Measurements from ENCODE around the gene GEN1. TPM values are rescaled to one million over a fixed set of nuclear protein-coding genes. Genes with fewer than 3 reads are reported as not detected.

The GEN1 gene
- total and polyA plus RNA-seq, 4 donors: 1.2 to 12.7 (median 7.8) TPM

DNA sequence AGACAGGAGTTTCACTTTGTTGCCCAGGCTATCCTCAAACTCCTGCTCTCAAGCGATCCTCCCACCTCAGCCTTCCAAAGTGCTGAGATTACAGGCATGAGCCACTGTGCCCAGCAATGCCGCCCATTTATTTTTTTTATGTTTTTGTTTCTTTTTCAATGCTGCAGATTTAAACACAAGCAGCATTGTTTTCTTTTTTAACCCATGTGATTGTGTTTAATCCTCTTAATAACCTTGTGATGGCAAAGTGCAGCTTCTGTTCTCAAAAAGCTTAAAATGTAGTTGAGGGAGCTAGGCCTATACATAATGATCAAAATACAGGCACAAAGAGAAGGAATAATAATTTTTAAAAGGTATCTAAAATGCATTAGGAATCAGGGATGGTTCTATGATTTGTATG is 73.8 kb downstream of the GEN1 start:
- H3K9ac ChIP-seq (ENCODE audit: low read depth in 1 of 2, low read length in 2 of 2): no peak overlapping the region
- 90% methylated on average over 2 of the region's 2 CpGs for WGBS
- no peaks in the 10 kb centered on the region for H3K27me3 ChIP-seq (ENCODE audit: control insufficient read depth in 4 of 4, insufficient read depth in 4 of 4, low read length in 3 of 4)
- no peak overlapping the region for H3K4me3 ChIP-seq (ENCODE audit: low read depth in 1 of 3, low read length in 3 of 3)
- no peaks in the 10 kb centered on the region for H3K36me3 ChIP-seq (ENCODE audit: control insufficient read depth in 4 of 4, insufficient read depth in 3 of 4, low read depth in 1 of 4, low read length in 3 of 4)
- DNase-seq (ENCODE audit: low spot score): no peak
- H3K27ac ChIP-seq (ENCODE audit: low read depth in 1 of 2, low read length in 2 of 2): no peak overlapping the region
- TF ChIP-seq EGR1 (IDR thresholded peaks at IDR 0.05; ENCODE audit: low read depth in 2 of 2): no peak
- TF ChIP-seq TAF1 (conservative IDR thresholded peaks at IDR 0.05): no peak
- no peak for TF ChIP-seq JUND (IDR thresholded peaks at IDR 0.05)
- TF ChIP-seq, protein P1, sequence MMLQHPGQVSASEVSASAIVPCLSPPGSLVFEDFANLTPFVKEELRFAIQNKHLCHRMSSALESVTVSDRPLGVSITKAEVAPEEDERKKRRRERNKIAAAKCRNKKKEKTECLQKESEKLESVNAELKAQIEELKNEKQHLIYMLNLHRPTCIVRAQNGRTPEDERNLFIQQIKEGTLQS (IDR thresholded peaks at IDR 0.05): no peak
- no peak for TF ChIP-seq HNF4A (conservative IDR thresholded peaks at IDR 0.05)
- no peak for TF ChIP-seq RXRA (IDR thresholded peaks at IDR 0.05)
- H3K4me1 ChIP-seq (ENCODE audit: control insufficient read depth in 4 of 4, insufficient read depth in 4 of 4, low read length in 3 of 4): peaks cover 0 to 11% (median 5%) of the 10 kb centered on the region in 4 donors
- no peaks in the 10 kb centered on the region for H3K9me3 ChIP-seq (ENCODE audit: control insufficient read depth in 4 of 4, low read length in 3 of 4)

DNA sequence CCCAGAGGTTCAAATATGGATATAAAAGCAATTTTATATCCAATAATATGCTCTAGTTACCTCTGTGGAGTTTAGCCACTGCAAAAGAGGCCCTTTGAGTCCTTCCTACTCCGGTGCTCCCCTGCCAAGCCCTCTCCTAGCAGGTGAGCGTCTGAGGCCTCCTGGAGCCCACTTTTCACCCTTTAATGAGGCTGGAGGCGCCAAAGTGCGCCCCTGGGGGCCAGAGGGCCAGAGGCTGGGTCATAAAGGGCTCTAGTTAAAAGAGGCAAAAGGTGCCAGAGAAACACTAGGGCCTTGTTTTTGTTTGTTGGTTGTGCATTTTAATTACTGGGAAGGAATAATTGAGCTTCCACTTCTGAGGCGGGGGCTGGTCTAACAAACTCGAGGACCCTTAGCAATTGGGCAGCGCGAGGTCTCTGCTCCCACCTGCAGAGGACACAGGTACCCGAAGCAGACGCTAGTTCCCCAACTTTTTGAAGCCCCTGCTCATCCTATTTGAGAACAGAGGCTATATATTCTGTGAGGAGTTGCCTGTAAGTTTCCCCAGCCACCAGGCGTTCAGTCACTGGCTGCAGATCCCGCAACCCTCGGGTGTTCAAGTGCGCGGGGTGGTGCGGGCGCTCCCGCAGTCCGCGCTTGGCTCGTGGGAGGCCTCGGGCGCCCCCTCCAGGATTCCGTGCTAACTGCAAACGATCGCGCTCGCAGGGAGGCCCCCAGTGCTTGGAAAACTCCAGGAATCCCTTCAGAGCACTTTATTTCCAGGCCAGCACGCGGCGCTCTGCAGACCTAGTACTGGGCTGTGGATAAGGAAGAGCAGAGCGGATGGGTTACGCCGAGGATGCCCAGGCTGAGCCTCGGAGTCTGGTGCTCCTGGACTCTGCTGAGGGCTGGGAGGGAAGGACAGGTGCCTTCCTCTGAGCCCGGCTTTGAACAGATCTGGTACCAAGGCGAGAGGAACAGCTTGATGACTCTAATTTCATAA is 76.4 kb downstream of the GEN1 start:
- no peaks in the 10 kb centered on the region for H3K9me3 ChIP-seq (ENCODE audit: control insufficient read depth in 4 of 4, low read length in 3 of 4)
- H3K27me3 ChIP-seq (ENCODE audit: control insufficient read depth in 4 of 4, insufficient read depth in 4 of 4, low read length in 3 of 4): no peaks in the 10 kb centered on the region
- H3K4me3 ChIP-seq (ENCODE audit: low read depth in 1 of 3, low read length in 3 of 3): peak overlapping the region in 2 of 3 donors; percentile 8 to 36
- peaks cover 0 to 11% (median 5%) of the 10 kb centered on the region in 4 donors for H3K4me1 ChIP-seq (ENCODE audit: control insufficient read depth in 4 of 4, insufficient read depth in 4 of 4, low read length in 3 of 4)
- no peaks in the 10 kb centered on the region for H3K36me3 ChIP-seq (ENCODE audit: control insufficient read depth in 4 of 4, insufficient read depth in 3 of 4, low read depth in 1 of 4, low read length in 3 of 4)
- no peak overlapping the region for H3K27ac ChIP-seq (ENCODE audit: low read depth in 1 of 2, low read length in 2 of 2)
- TF ChIP-seq, protein P1 (IDR thresholded peaks at IDR 0.05): no peak
- TF ChIP-seq, protein P2, sequence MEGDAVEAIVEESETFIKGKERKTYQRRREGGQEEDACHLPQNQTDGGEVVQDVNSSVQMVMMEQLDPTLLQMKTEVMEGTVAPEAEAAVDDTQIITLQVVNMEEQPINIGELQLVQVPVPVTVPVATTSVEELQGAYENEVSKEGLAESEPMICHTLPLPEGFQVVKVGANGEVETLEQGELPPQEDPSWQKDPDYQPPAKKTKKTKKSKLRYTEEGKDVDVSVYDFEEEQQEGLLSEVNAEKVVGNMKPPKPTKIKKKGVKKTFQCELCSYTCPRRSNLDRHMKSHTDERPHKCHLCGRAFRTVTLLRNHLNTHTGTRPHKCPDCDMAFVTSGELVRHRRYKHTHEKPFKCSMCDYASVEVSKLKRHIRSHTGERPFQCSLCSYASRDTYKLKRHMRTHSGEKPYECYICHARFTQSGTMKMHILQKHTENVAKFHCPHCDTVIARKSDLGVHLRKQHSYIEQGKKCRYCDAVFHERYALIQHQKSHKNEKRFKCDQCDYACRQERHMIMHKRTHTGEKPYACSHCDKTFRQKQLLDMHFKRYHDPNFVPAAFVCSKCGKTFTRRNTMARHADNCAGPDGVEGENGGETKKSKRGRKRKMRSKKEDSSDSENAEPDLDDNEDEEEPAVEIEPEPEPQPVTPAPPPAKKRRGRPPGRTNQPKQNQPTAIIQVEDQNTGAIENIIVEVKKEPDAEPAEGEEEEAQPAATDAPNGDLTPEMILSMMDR (IDR thresholded peaks at IDR 0.05; ENCODE audit: low read depth, low read length, missing input control): peak; percentile 81
- TF ChIP-seq RAD21 (IDR thresholded peaks at IDR 0.05) (peak; percentile 86 to 92), FOXA1 (IDR thresholded peaks at IDR 0.05) (no peak)
- peak overlapping the region in 1 of 2 donors; percentile 5 for H3K9ac ChIP-seq (ENCODE audit: low read depth in 1 of 2, low read length in 2 of 2)
- 14% methylated on average over 37 of the region's 37 CpGs for WGBS
- peak; percentile 83 for DNase-seq (ENCODE audit: low spot score)

DNA sequence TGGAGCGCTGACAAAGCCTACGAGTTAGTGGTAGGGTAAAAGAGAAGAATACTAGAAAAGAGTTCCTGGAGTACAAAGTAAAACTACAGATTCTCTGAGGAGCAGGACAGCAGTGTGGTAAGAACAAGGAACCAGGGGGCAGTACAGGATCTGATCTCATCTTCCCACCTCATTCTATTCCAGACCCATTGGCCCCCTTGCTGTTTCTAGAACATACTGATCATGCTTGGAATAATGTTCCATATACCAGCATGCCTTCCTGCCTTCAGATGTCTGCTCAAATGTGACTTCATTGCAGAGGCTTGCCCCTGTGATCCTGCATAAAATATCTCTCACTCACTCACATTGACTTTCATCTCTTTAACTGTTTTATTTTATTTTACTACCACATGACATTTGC is 81.6 kb downstream of the GEN1 start:
- Histone ChIP-seq H3K27me3 (ENCODE audit: control insufficient read depth in 4 of 4, insufficient read depth in 4 of 4, low read length in 3 of 4) (peaks cover 0 to 3% (median 0%) of the 10 kb centered on the region in 4 donors), H3K36me3 (ENCODE audit: control insufficient read depth in 4 of 4, insufficient read depth in 3 of 4, low read depth in 1 of 4, low read length in 3 of 4) (no peaks in the 10 kb centered on the region), H3K4me1 (ENCODE audit: control insufficient read depth in 4 of 4, insufficient read depth in 4 of 4, low read length in 3 of 4) (peaks cover 0 to 6% (median 3%) of the 10 kb centered on the region in 4 donors), H3K27ac (ENCODE audit: low read depth in 1 of 2, low read length in 2 of 2) (no peak overlapping the region), H3K9me3 (ENCODE audit: control insufficient read depth in 4 of 4, low read length in 3 of 4) (no peaks in the 10 kb centered on the region), H3K9ac (ENCODE audit: low read depth in 1 of 2, low read length in 2 of 2) (no peak overlapping the region), H3K4me3 (ENCODE audit: low read depth in 1 of 3, low read length in 3 of 3) (no peak overlapping the region)
- WGBS: 60% methylated on average over 2 of the region's 2 CpGs
- no peak for DNase-seq (ENCODE audit: low spot score)
- TF ChIP-seq YY1 (IDR thresholded peaks at IDR 0.05) (no peak), EGR1 (IDR thresholded peaks at IDR 0.05; ENCODE audit: low read depth in 2 of 2) (no peak), NR2F2 (IDR thresholded peaks at IDR 0.05) (no peak), RXRA (IDR thresholded peaks at IDR 0.05) (no peak), TAF1 (conservative IDR thresholded peaks at IDR 0.05) (no peak), HNF4A (conservative IDR thresholded peaks at IDR 0.05) (no peak), JUND (IDR thresholded peaks at IDR 0.05) (no peak), SP1 (IDR thresholded peaks at IDR 0.05) (no peak)
- TF ChIP-seq, protein P3, sequence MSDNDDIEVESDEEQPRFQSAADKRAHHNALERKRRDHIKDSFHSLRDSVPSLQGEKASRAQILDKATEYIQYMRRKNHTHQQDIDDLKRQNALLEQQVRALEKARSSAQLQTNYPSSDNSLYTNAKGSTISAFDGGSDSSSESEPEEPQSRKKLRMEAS (IDR thresholded peaks at IDR 0.05): no peak
- TF ChIP-seq, protein P1 (IDR thresholded peaks at IDR 0.05): no peak
- TF ChIP-seq, protein P4, sequence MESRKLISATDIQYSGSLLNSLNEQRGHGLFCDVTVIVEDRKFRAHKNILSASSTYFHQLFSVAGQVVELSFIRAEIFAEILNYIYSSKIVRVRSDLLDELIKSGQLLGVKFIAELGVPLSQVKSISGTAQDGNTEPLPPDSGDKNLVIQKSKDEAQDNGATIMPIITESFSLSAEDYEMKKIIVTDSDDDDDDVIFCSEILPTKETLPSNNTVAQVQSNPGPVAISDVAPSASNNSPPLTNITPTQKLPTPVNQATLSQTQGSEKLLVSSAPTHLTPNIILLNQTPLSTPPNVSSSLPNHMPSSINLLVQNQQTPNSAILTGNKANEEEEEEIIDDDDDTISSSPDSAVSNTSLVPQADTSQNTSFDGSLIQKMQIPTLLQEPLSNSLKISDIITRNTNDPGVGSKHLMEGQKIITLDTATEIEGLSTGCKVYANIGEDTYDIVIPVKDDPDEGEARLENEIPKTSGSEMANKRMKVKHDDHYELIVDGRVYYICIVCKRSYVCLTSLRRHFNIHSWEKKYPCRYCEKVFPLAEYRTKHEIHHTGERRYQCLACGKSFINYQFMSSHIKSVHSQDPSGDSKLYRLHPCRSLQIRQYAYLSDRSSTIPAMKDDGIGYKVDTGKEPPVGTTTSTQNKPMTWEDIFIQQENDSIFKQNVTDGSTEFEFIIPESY (IDR thresholded peaks at IDR 0.05): no peak
- TF ChIP-seq, protein P5, sequence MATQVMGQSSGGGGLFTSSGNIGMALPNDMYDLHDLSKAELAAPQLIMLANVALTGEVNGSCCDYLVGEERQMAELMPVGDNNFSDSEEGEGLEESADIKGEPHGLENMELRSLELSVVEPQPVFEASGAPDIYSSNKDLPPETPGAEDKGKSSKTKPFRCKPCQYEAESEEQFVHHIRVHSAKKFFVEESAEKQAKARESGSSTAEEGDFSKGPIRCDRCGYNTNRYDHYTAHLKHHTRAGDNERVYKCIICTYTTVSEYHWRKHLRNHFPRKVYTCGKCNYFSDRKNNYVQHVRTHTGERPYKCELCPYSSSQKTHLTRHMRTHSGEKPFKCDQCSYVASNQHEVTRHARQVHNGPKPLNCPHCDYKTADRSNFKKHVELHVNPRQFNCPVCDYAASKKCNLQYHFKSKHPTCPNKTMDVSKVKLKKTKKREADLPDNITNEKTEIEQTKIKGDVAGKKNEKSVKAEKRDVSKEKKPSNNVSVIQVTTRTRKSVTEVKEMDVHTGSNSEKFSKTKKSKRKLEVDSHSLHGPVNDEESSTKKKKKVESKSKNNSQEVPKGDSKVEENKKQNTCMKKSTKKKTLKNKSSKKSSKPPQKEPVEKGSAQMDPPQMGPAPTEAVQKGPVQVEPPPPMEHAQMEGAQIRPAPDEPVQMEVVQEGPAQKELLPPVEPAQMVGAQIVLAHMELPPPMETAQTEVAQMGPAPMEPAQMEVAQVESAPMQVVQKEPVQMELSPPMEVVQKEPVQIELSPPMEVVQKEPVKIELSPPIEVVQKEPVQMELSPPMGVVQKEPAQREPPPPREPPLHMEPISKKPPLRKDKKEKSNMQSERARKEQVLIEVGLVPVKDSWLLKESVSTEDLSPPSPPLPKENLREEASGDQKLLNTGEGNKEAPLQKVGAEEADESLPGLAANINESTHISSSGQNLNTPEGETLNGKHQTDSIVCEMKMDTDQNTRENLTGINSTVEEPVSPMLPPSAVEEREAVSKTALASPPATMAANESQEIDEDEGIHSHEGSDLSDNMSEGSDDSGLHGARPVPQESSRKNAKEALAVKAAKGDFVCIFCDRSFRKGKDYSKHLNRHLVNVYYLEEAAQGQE (IDR thresholded peaks at IDR 0.05): no peak
